Neural progenitor cell (in vitro differentiated cells): ENCODE measurements around the gene INPP5E. TPM values are rescaled to one million over a fixed set of nuclear protein-coding genes. Genes with fewer than 3 reads are reported as not detected.

Experiments
- DNase-seq: peaks from one replicate; pipeline ENCODE4 v3.0.0-alpha.2; 2016; ENCODE audit warnings: low spot score
- H2AFZ ChIP-seq: fragments of 200-600 bp; sonication (generic); replicated peaks from 2 replicates; pipeline ENCODE4 v1.6.1; 2016; ENCODE audit warnings: antibody characterized with exemption
- H3F3A ChIP-seq: fragments of 200-600 bp; sonication (generic); 2 replicates; pipeline ENCODE4 v1.6.1; 2016; ENCODE audit warnings: antibody characterized with exemption, low read depth
- H3K27ac ChIP-seq: fragments of 200-600 bp; sonication (generic); 2 replicates; pipeline ENCODE4 v1.5.1; 2016; ENCODE audit warnings: mild to moderate bottlenecking
- H3K27me3 ChIP-seq: fragments of 200-600 bp; sonication (generic); 2 replicates; pipeline ENCODE4 v1.6.1; 2016; ENCODE audit warnings: mild to moderate bottlenecking, moderate library complexity
- H3K36me3 ChIP-seq: fragments of 200-600 bp; sonication (generic); 2 replicates; pipeline ENCODE4 v1.5.1; 2016
- H3K4me1 ChIP-seq: fragments of 200-600 bp; sonication (generic); 2 replicates; pipeline ENCODE4 v1.6.1; 2016; ENCODE audit warnings: mixed run types
- H3K4me2 ChIP-seq: fragments of 200-600 bp; sonication (generic); 2 replicates; pipeline ENCODE4 v1.6.1; 2016
- H3K4me3 ChIP-seq: fragments of 200-600 bp; sonication (generic); 2 replicates; pipeline ENCODE4 v1.5.1; 2016
- H3K79me2 ChIP-seq: fragments of 200-600 bp; sonication (generic); 2 replicates; pipeline ENCODE4 v1.6.1; 2016; ENCODE audit warnings: low read depth
- H3K9ac ChIP-seq: fragments of 200-600 bp; sonication (generic); 2 replicates; pipeline ENCODE4 v1.6.1; 2016
- H3K9me3 ChIP-seq: fragments of 200-600 bp; sonication (generic); 2 replicates; pipeline ENCODE4 v1.5.1; 2016; ENCODE audit warnings: low read depth
- H4K20me1 ChIP-seq: fragments of 200-600 bp; sonication (generic); 2 replicates; pipeline ENCODE4 v1.6.1; 2016; ENCODE audit warnings: low read depth
- H3K27ac Mint-ChIP-seq: 3 replicates; pipeline ENCODE4 v1.8.0; 2021; ENCODE audit warnings: mixed read lengths
- H3K27me3 Mint-ChIP-seq: 2 replicates; pipeline ENCODE4 v1.8.0; 2022; ENCODE audit warnings: low read depth, mild to moderate bottlenecking, inconsistent platforms, moderate library complexity, mixed read lengths; ENCODE audit not compliant: insufficient read depth
- H3K36me3 Mint-ChIP-seq: 3 replicates; pipeline ENCODE4 v1.8.0; 2021; ENCODE audit warnings: mixed read lengths
- H3K4me1 Mint-ChIP-seq: 3 replicates; pipeline ENCODE4 v1.8.0; 2021; ENCODE audit warnings: mixed read lengths
- H3K4me3 Mint-ChIP-seq: 3 replicates; pipeline ENCODE4 v1.8.0; 2021; ENCODE audit warnings: mild to moderate bottlenecking, moderate library complexity, mixed read lengths
- H3K9me3 Mint-ChIP-seq: 3 replicates; pipeline ENCODE4 v1.8.0; 2020; ENCODE audit warnings: mixed read lengths
- CTCF ChIP-seq: fragments of 200-600 bp; sonication (generic); IDR thresholded peaks from 2 replicates; pipeline ENCODE4 v1.5.1; 2017; ENCODE audit warnings: antibody characterized with exemption, mild to moderate bottlenecking
- EZH2 ChIP-seq: fragments of 200-600 bp; sonication (generic); IDR thresholded peaks from 2 replicates; pipeline ENCODE4 v1.6.1; 2017; ENCODE audit warnings: antibody characterized with exemption, mild to moderate bottlenecking, moderate library complexity
- EZH2phosphoT487 ChIP-seq: fragments of 200-600 bp; sonication (generic); IDR thresholded peaks from 2 replicates; pipeline ENCODE4 v1.6.1; 2017; ENCODE audit warnings: antibody characterized with exemption
- total RNA-seq: library from RNA; depleted of rRNA; stranded (reverse); fragments of >200 nt; gene quantifications from 2 replicates; pipeline ENCODE4 v1.2.3, GENCODE V29; 2015; ENCODE audit warnings: low replicate concordance

INPP5E gene
- total RNA-seq, 1 donor from 2014 or later: 8.8 TPM

- H3K36me3 Mint-ChIP-seq: peaks cover 35% of the 10 kb centered on the region
- Histone ChIP-seq H3K4me3 (no peak overlapping the region), H3K9ac (no peak overlapping the region), H3K79me2 (no peaks in the 10 kb centered on the region), H3K9me3 (no peaks in the 10 kb centered on the region), H3K27ac (no peak overlapping the region), H2AFZ (no peak overlapping the region), H4K20me1 (peaks cover 5% of the 10 kb centered on the region), H3K4me1 (no peaks in the 10 kb centered on the region), H3F3A (no peaks in the 10 kb centered on the region), H3K36me3 (no peaks in the 10 kb centered on the region), H3K4me2 (no peak overlapping the region), H3K27me3 (no peaks in the 10 kb centered on the region)
- TF ChIP-seq EZH2phosphoT487 (no peak), EZH2 (no peak), CTCF (no peak)
- H3K27ac Mint-ChIP-seq: no peak overlapping the region
- no peaks in the 10 kb centered on the region for H3K9me3 Mint-ChIP-seq
- no peak overlapping the region for H3K4me3 Mint-ChIP-seq
- DNase-seq: no peak
- no peaks in the 10 kb centered on the region for H3K4me1 Mint-ChIP-seq
- peaks cover 9% of the 10 kb centered on the region for H3K27me3 Mint-ChIP-seq
Observed at GRCh38 chr9:136457326-136457725, 17.7 kb upstream of the INPP5E start.

GRCh38 chr9:136456258-136456657 lies 16.6 kb upstream of the INPP5E start:
- Mint-ChIP-seq H3K27me3 (peaks cover 9% of the 10 kb centered on the region), H3K27ac (no peak overlapping the region), H3K9me3 (no peaks in the 10 kb centered on the region), H3K4me1 (no peaks in the 10 kb centered on the region), H3K36me3 (peaks cover 29% of the 10 kb centered on the region), H3K4me3 (no peak overlapping the region)
- no peak for DNase-seq
- no peak overlapping the region for H3K4me3 ChIP-seq
- no peak overlapping the region for H2AFZ ChIP-seq
- H3K9ac ChIP-seq: no peak overlapping the region
- no peak overlapping the region for H3K27ac ChIP-seq
- no peaks in the 10 kb centered on the region for H3K36me3 ChIP-seq
- no peaks in the 10 kb centered on the region for H3K4me1 ChIP-seq
- H3F3A ChIP-seq: no peaks in the 10 kb centered on the region
- H3K27me3 ChIP-seq: no peaks in the 10 kb centered on the region
- TF ChIP-seq CTCF (no peak), EZH2phosphoT487 (no peak), EZH2 (no peak)
- no peak overlapping the region for H3K4me2 ChIP-seq
- H3K9me3 ChIP-seq: no peaks in the 10 kb centered on the region
- no peaks in the 10 kb centered on the region for H3K79me2 ChIP-seq
- H4K20me1 ChIP-seq: peaks cover 10% of the 10 kb centered on the region

GRCh38 chr9:136455043-136456002 lies 15.7 kb upstream of the INPP5E start:
- no peak overlapping the region for H3K27ac Mint-ChIP-seq
- H3K27ac ChIP-seq: no peak overlapping the region
- no peaks in the 10 kb centered on the region for H3K9me3 ChIP-seq
- peaks cover 10% of the 10 kb centered on the region for H4K20me1 ChIP-seq
- H3K4me1 ChIP-seq: no peaks in the 10 kb centered on the region
- H3K27me3 ChIP-seq: no peaks in the 10 kb centered on the region
- H3K9ac ChIP-seq: no peak overlapping the region
- H3K4me3 ChIP-seq: no peak overlapping the region
- no peaks in the 10 kb centered on the region for H3F3A ChIP-seq
- TF ChIP-seq EZH2: no peak
- no peak for TF ChIP-seq CTCF
- no peak for TF ChIP-seq EZH2phosphoT487
- H3K4me3 Mint-ChIP-seq: no peak overlapping the region
- H2AFZ ChIP-seq: no peak overlapping the region
- no peaks in the 10 kb centered on the region for H3K79me2 ChIP-seq
- H3K27me3 Mint-ChIP-seq: peaks cover 7% of the 10 kb centered on the region
- H3K36me3 ChIP-seq: no peaks in the 10 kb centered on the region
- no peaks in the 10 kb centered on the region for H3K4me1 Mint-ChIP-seq
- no peak for DNase-seq
- H3K9me3 Mint-ChIP-seq: no peaks in the 10 kb centered on the region
- no peak overlapping the region for H3K4me2 ChIP-seq
- H3K36me3 Mint-ChIP-seq: peaks cover 30% of the 10 kb centered on the region
